Astrocyte (in vitro differentiated cells and primary cell): Measurements from ENCODE around the gene FBXL16. TPM values are rescaled to one million over a fixed set of nuclear protein-coding genes. Genes with fewer than 3 reads are reported as not detected.
A peak's percentile ranks its signal among the peaks of the same experiment; 100 is the strongest.

Experiments used
- DNase-seq: peaks from one replicate; pipeline ENCODE4 v3.0.0-alpha.2; 2010; ENCODE audit warnings: low read depth
- FAIRE-seq: peaks from 2 replicates; lab custom pipeline; 2011; peaks lifted over from hg19 to GRCh38; lab: Jason Lieb, UNC
- H2AFZ ChIP-seq: 2 replicates; pipeline ENCODE4 v1.6.0; 2012; ENCODE audit warnings: low read depth, low read length, inconsistent platforms
- H3K27ac ChIP-seq: 2 replicates; pipeline ENCODE4 v1.5.1; 2011; ENCODE audit warnings: low read depth, low read length, inconsistent platforms
- H3K27me3 ChIP-seq: 2 replicates; pipeline ENCODE4 v1.6.0; 2011; ENCODE audit warnings: low read length, inconsistent platforms; ENCODE audit not compliant: insufficient read depth
- H3K36me3 ChIP-seq: 2 replicates; pipeline ENCODE4 v1.5.1; 2011; ENCODE audit warnings: low read length, inconsistent platforms; ENCODE audit not compliant: insufficient read depth
- H3K4me1 ChIP-seq: 2 replicates; pipeline ENCODE4 v1.5.1; 2011; ENCODE audit warnings: low read length, inconsistent platforms; ENCODE audit not compliant: insufficient read depth
- H3K4me2 ChIP-seq: 2 replicates; pipeline ENCODE4 v1.6.0; 2012; ENCODE audit warnings: low read length, inconsistent platforms
- H3K4me3 ChIP-seq: 2 replicates; pipeline ENCODE4 v1.5.1; 2011; ENCODE audit warnings: low read depth, mild to moderate bottlenecking, low read length, inconsistent platforms; ENCODE audit not compliant: insufficient read depth
- H3K79me2 ChIP-seq: 2 replicates; pipeline ENCODE4 v1.6.0; 2012; ENCODE audit warnings: mild to moderate bottlenecking, low read length, inconsistent platforms; ENCODE audit not compliant: insufficient read depth
- H3K9ac ChIP-seq: 2 replicates; pipeline ENCODE4 v1.6.0; 2012; ENCODE audit warnings: mild to moderate bottlenecking, low read length, inconsistent platforms
- H3K9me3 ChIP-seq: 2 replicates; pipeline ENCODE4 v1.5.1; 2012; ENCODE audit warnings: low read depth, mild to moderate bottlenecking, low read length, inconsistent platforms; ENCODE audit not compliant: insufficient read depth
- H4K20me1 ChIP-seq: 2 replicates; pipeline ENCODE4 v1.6.0; 2012; ENCODE audit warnings: low read length, inconsistent platforms; ENCODE audit not compliant: insufficient read depth
- H3K27ac Mint-ChIP-seq: one replicate; pipeline ENCODE4 v1.8.0; 2021; ENCODE audit warnings: mild to moderate bottlenecking, mixed read lengths; ENCODE audit not compliant: unreplicated experiment
- H3K27me3 Mint-ChIP-seq: one replicate; pipeline ENCODE4 v1.8.0; 2021; ENCODE audit warnings: low read depth, mixed read lengths; ENCODE audit not compliant: unreplicated experiment
- H3K36me3 Mint-ChIP-seq: one replicate; pipeline ENCODE4 v1.8.0; 2021; ENCODE audit warnings: low read depth, mixed read lengths; ENCODE audit not compliant: unreplicated experiment
- H3K4me1 Mint-ChIP-seq: one replicate; pipeline ENCODE4 v1.8.0; 2021; ENCODE audit warnings: low read depth, mixed read lengths; ENCODE audit not compliant: unreplicated experiment
- H3K4me3 Mint-ChIP-seq: one replicate; pipeline ENCODE4 v1.8.0; 2021; ENCODE audit warnings: mild to moderate bottlenecking, moderate library complexity, mixed read lengths; ENCODE audit not compliant: unreplicated experiment
- H3K9me3 Mint-ChIP-seq: one replicate; pipeline ENCODE4 v1.8.0; 2021; ENCODE audit warnings: mild to moderate bottlenecking, mixed read lengths; ENCODE audit not compliant: unreplicated experiment
- EZH2 ChIP-seq: IDR thresholded peaks from 2 replicates; pipeline ENCODE4 v1.6.1; 2012; ENCODE audit warnings: mild to moderate bottlenecking, low read length, inconsistent platforms; ENCODE audit not compliant: insufficient read depth
- total RNA-seq: library from RNA; stranded (reverse); gene quantifications from 2 replicates; pipeline ENCODE4 v1.2.1, GENCODE V29; 2021
- TF ChIP-seq, protein P1 (sequence below): IDR thresholded peaks from 2 replicates; pipeline ENCODE4 v1.5.1; 2011; ENCODE audit warnings: low read depth, mild to moderate bottlenecking, inconsistent platforms, low read length, moderate library complexity; ENCODE audit not compliant: insufficient read depth

Gene FBXL16
- total RNA-seq, 1 donor from 2014 or later: 5.2 TPM

DNA sequence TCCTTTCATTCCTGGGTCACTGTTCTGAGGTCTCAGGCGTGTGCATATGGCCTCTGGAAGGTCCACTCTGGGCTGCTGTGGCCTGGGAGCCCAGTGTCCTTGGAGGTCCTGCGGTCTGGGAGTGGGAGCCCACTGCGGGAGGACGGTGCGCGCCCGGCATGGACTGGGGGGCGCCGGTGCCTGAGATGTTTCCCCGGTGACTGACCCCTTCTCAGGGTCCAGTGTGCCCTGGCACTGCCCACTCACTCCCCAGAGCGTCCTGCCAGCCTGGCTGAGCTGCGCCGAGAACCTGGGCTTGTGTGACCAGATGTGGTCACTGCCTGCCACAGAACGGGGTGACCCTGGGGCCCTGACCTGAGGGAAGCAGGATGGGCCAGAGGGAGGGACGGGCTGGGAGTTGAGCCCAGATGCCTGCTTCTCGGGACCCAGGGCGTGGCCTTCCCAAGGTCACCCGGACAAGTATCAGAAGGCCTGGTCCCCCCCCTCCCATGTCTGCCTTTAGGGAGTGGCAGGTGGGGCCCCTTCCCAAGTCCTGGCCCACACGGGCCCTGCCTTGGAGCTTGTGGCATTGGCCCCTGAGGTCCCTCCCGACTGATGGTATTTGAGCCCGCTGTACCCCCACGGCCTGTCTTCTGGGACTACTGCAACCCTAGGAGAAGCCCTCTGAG lies 31.3 kb downstream of the FBXL16 start:
- TF ChIP-seq EZH2: no peak
- TF ChIP-seq, protein P1, sequence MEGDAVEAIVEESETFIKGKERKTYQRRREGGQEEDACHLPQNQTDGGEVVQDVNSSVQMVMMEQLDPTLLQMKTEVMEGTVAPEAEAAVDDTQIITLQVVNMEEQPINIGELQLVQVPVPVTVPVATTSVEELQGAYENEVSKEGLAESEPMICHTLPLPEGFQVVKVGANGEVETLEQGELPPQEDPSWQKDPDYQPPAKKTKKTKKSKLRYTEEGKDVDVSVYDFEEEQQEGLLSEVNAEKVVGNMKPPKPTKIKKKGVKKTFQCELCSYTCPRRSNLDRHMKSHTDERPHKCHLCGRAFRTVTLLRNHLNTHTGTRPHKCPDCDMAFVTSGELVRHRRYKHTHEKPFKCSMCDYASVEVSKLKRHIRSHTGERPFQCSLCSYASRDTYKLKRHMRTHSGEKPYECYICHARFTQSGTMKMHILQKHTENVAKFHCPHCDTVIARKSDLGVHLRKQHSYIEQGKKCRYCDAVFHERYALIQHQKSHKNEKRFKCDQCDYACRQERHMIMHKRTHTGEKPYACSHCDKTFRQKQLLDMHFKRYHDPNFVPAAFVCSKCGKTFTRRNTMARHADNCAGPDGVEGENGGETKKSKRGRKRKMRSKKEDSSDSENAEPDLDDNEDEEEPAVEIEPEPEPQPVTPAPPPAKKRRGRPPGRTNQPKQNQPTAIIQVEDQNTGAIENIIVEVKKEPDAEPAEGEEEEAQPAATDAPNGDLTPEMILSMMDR: no peak
- Histone ChIP-seq H3K9ac (no peak overlapping the region), H3K4me1 (peaks cover 7% of the 10 kb centered on the region), H3K4me3 (no peak overlapping the region), H3K9me3 (no peaks in the 10 kb centered on the region), H3K4me2 (no peak overlapping the region), H2AFZ (no peak overlapping the region), H3K79me2 (peaks cover 20% of the 10 kb centered on the region), H3K27me3 (no peaks in the 10 kb centered on the region), H4K20me1 (peaks cover 53% of the 10 kb centered on the region), H3K27ac (no peak overlapping the region), H3K36me3 (no peaks in the 10 kb centered on the region)
- DNase-seq (no peak), FAIRE-seq (no peak)
- Mint-ChIP-seq H3K4me1 (peaks cover 2% of the 10 kb centered on the region), H3K27ac (no peak overlapping the region), H3K36me3 (peaks cover 2% of the 10 kb centered on the region), H3K9me3 (no peaks in the 10 kb centered on the region), H3K27me3 (no peaks in the 10 kb centered on the region), H3K4me3 (no peak overlapping the region)

GRCh38 chr16:673399-673991 lies 32.1 kb downstream of the FBXL16 start:
- Histone ChIP-seq H2AFZ (no peak overlapping the region), H3K9me3 (no peaks in the 10 kb centered on the region), H3K4me2 (no peak overlapping the region), H3K79me2 (peaks cover 29% of the 10 kb centered on the region), H3K4me1 (peaks cover 11% of the 10 kb centered on the region), H3K36me3 (no peaks in the 10 kb centered on the region), H4K20me1 (peaks cover 59% of the 10 kb centered on the region), H3K27me3 (no peaks in the 10 kb centered on the region), H3K27ac (no peak overlapping the region), H3K4me3 (no peak overlapping the region), H3K9ac (no peak overlapping the region)
- no peak overlapping the region for H3K27ac Mint-ChIP-seq
- H3K9me3 Mint-ChIP-seq: no peaks in the 10 kb centered on the region
- peaks cover 2% of the 10 kb centered on the region for H3K4me1 Mint-ChIP-seq
- no peak for TF ChIP-seq EZH2
- TF ChIP-seq, protein P1: no peak
- FAIRE-seq: no peak
- H3K4me3 Mint-ChIP-seq: no peak overlapping the region
- H3K36me3 Mint-ChIP-seq: peaks cover 2% of the 10 kb centered on the region
- no peaks in the 10 kb centered on the region for H3K27me3 Mint-ChIP-seq
- no peak for DNase-seq

DNA sequence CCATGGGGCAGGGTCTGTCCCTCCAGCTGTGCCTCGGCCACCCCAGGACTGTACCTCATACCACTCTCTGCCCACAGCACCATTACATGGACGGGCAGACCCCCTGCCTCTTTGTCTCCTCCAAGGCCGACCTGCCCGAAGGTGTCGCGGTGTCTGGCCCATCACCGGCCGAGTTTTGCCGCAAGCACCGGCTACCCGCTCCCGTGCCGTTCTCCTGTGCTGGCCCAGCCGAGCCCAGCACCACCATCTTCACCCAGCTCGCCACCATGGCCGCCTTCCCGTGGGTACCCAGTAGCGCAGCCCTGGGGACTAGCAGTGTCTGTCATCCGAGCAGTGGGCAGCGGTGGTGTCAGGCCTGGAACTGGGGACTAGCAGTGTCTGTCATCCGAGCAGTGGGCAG lies 32.8 kb downstream of the FBXL16 start:
- Histone ChIP-seq H2AFZ (no peak overlapping the region), H3K4me3 (no peak overlapping the region), H3K9ac (no peak overlapping the region), H4K20me1 (peaks cover 59% of the 10 kb centered on the region), H3K27me3 (no peaks in the 10 kb centered on the region), H3K36me3 (no peaks in the 10 kb centered on the region), H3K9me3 (no peaks in the 10 kb centered on the region), H3K4me2 (no peak overlapping the region), H3K4me1 (peaks cover 11% of the 10 kb centered on the region), H3K27ac (no peak overlapping the region), H3K79me2 (peaks cover 35% of the 10 kb centered on the region)
- Mint-ChIP-seq H3K27ac (peak overlapping the region; percentile 26), H3K36me3 (peaks cover 2% of the 10 kb centered on the region), H3K27me3 (no peaks in the 10 kb centered on the region), H3K4me1 (peaks cover 2% of the 10 kb centered on the region), H3K9me3 (no peaks in the 10 kb centered on the region), H3K4me3 (no peak overlapping the region)
- no peak for FAIRE-seq
- no peak for DNase-seq
- no peak for TF ChIP-seq EZH2
- TF ChIP-seq, protein P1: no peak
